NK-92 (cell line): Measurements from ENCODE around the gene GAPT.

ENCODE experiments used
- DNase-seq: peaks from one replicate; lab custom pipeline; 2025; ENCODE audit not compliant: unreplicated experiment; lab: John Stamatoyannopoulos, UW

The GAPT gene

GRCh38 chr5:58460732-58461286, 30.4 kb upstream of the GAPT start:
- DNase-seq: no peak

- DNase-seq: no peak
Observed at GRCh38 chr5:58462154-58462553, 29.1 kb upstream of the GAPT start.

GRCh38 chr5:58462623-58463230, 28.5 kb upstream of the GAPT start:
- DNase-seq: no peak

- no peak for DNase-seq
Observed at GRCh38 chr5:58466939-58467338, 24.3 kb upstream of the GAPT start.

- no peak for DNase-seq
Observed at GRCh38 chr5:58469896-58470295, 21.3 kb upstream of the GAPT start.

GRCh38 chr5:58475404-58475803, 15.8 kb upstream of the GAPT start:
- no peak for DNase-seq

GRCh38 chr5:58477760-58478376, 13.4 kb upstream of the GAPT start:
- no peak for DNase-seq

- no peak for DNase-seq
Observed at GRCh38 chr5:58481066-58481676, 10.1 kb upstream of the GAPT start.

GRCh38 chr5:58481828-58482227, 9.4 kb upstream of the GAPT start:
- no peak for DNase-seq

- DNase-seq: no peak
Observed at GRCh38 chr5:58482536-58482935, 8.7 kb upstream of the GAPT start.

- DNase-seq: no peak
Observed at GRCh38 chr5:58484505-58484904, 6.7 kb upstream of the GAPT start.

- no peak for DNase-seq
Observed at GRCh38 chr5:58486290-58486689, 4.9 kb upstream of the GAPT start.

GRCh38 chr5:58490402-58491050, 709 bp upstream of the GAPT start:
- no peak for DNase-seq

- no peak for DNase-seq
Observed at GRCh38 chr5:58493141-58493540, 1.9 kb downstream of the GAPT start.

- no peak for DNase-seq
Observed at GRCh38 chr5:58496488-58496887, 5.3 kb downstream of the GAPT start.

- no peak for DNase-seq
Observed at GRCh38 chr5:58497386-58497785, 6.2 kb downstream of the GAPT start.

GRCh38 chr5:58497921-58498320, 6.7 kb downstream of the GAPT start:
- DNase-seq: no peak

- no peak for DNase-seq
Observed at GRCh38 chr5:58498340-58498942, 7.2 kb downstream of the GAPT start.

GRCh38 chr5:58499231-58499630, 8.0 kb downstream of the GAPT start:
- DNase-seq: no peak

- DNase-seq: no peak
Observed at GRCh38 chr5:58499941-58500340, 8.7 kb downstream of the GAPT start.

GRCh38 chr5:58501778-58502417, 10.7 kb downstream of the GAPT start:
- DNase-seq: no peak
